ENCODE data around the gene NDUFA5.

DNA sequence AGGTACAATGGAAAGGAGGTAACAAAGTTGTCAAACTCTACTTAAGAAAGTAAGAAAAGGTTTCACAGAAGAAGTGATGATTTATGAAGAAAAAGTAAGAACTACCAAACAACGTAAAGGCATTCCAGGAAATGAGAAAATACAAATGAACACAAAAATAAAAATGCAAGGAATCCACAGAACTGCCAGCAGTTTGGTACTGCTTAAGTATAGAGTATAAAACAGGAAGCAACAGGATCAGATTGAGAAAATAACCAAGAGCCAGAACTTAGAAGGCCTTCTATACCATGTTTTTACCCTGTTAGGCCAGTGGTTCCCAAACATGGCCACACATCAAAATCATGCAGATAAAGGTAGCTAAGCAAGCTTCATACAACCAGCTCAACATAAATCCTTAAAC lies 9.2 kb downstream of the NDUFA5 start:
- TF ChIP-seq CTCF (IDR thresholded peaks at IDR 0.05) (no peak), EP300 (IDR thresholded peaks at IDR 0.05) (no peak), POLR2AphosphoS5 (IDR thresholded peaks at IDR 0.05) (no peak)
